ENCODE results near the gene GLI3. TPM values are rescaled to one million over a fixed set of nuclear protein-coding genes. Genes with fewer than 3 reads are reported as not detected.

The GLI3 gene
- total and polyA plus RNA-seq, 2 experiments from 2014 or later, result 15.2 to 27.9 TPM

- H3K4me1 ChIP-seq (ENCODE audit: low read depth), result peaks cover 44% of the 10 kb centered on the region
- peak overlapping the region; percentile 70 for H3K27ac ChIP-seq
- TF ChIP-seq CTCF (IDR thresholded peaks at IDR 0.05; ENCODE audit: low read depth, low read length), result no peak
- no peaks in the 10 kb centered on the region for H3K36me3 ChIP-seq
- no peaks in the 10 kb centered on the region for H3K27me3 ChIP-seq
- no peak overlapping the region for H3K4me3 ChIP-seq
- H3K9me3 ChIP-seq (ENCODE audit: low read depth), result no peaks in the 10 kb centered on the region
- DNase-seq (ENCODE audit: low read depth in 1 of 2, low spot score in 1 of 2), result peak in 1 of 2 donors; percentile 47
These were observed 156.0 kb downstream of the GLI3 start for GRCh38 chr7:42080841-42081586.

- no peaks in the 10 kb centered on the region for H3K9me3 ChIP-seq (ENCODE audit: low read depth)
- no peak for TF ChIP-seq CTCF (IDR thresholded peaks at IDR 0.05; ENCODE audit: low read depth, low read length)
- DNase-seq (ENCODE audit: low read depth in 1 of 2, low spot score in 1 of 2), result peak; percentile 42 to 67
- no peak overlapping the region for H3K4me3 ChIP-seq
- H3K36me3 ChIP-seq, result no peaks in the 10 kb centered on the region
- peaks cover 73% of the 10 kb centered on the region for H3K4me1 ChIP-seq (ENCODE audit: low read depth)
- peak overlapping the region; percentile 94 for H3K27ac ChIP-seq
- no peaks in the 10 kb centered on the region for H3K27me3 ChIP-seq
These were observed 159.5 kb downstream of the GLI3 start for GRCh38 chr7:42077271-42078135.

GRCh38 chr7:42076870-42077269, 160.1 kb downstream of the GLI3 start:
- DNase-seq (ENCODE audit: low read depth in 1 of 2, low spot score in 1 of 2), result no peak
- Histone ChIP-seq H3K27me3 (no peaks in the 10 kb centered on the region), H3K4me1 (ENCODE audit: low read depth) (peaks cover 73% of the 10 kb centered on the region), H3K9me3 (ENCODE audit: low read depth) (no peaks in the 10 kb centered on the region), H3K4me3 (no peak overlapping the region), H3K36me3 (no peaks in the 10 kb centered on the region), H3K27ac (peak overlapping the region; percentile 94)
- TF ChIP-seq CTCF (IDR thresholded peaks at IDR 0.05; ENCODE audit: low read depth, low read length), result no peak

GRCh38 chr7:42075418-42075817, 161.6 kb downstream of the GLI3 start:
- Histone ChIP-seq H3K27ac (peak overlapping the region; percentile 94), H3K4me3 (no peak overlapping the region), H3K9me3 (ENCODE audit: low read depth) (no peaks in the 10 kb centered on the region), H3K36me3 (no peaks in the 10 kb centered on the region), H3K27me3 (no peaks in the 10 kb centered on the region), H3K4me1 (ENCODE audit: low read depth) (peaks cover 73% of the 10 kb centered on the region)
- TF ChIP-seq CTCF (IDR thresholded peaks at IDR 0.05; ENCODE audit: low read depth, low read length), result no peak
- no peak for DNase-seq (ENCODE audit: low read depth in 1 of 2, low spot score in 1 of 2)

GRCh38 chr7:42074076-42074475, 162.9 kb downstream of the GLI3 start:
- Histone ChIP-seq H3K9me3 (ENCODE audit: low read depth) (no peaks in the 10 kb centered on the region), H3K4me3 (no peak overlapping the region), H3K4me1 (ENCODE audit: low read depth) (peaks cover 78% of the 10 kb centered on the region), H3K36me3 (no peaks in the 10 kb centered on the region), H3K27ac (peak overlapping the region; percentile 50), H3K27me3 (no peaks in the 10 kb centered on the region)
- TF ChIP-seq CTCF (IDR thresholded peaks at IDR 0.05; ENCODE audit: low read depth, low read length), result no peak
- no peak for DNase-seq (ENCODE audit: low read depth in 1 of 2, low spot score in 1 of 2)
